Neuronal stem cell (in vitro differentiated cells): ENCODE measurements around the gene CRYGB.
A peak's percentile ranks its signal among the peaks of the same experiment; 100 is the strongest.

Experiments
- DNase-seq: peaks from one replicate; pipeline ENCODE4 v3.0.0-alpha.2; 2013; ENCODE audit warnings: low spot score
- H2AFZ ChIP-seq: one replicate; pipeline ENCODE4 v1.6.1; 2013; ENCODE audit warnings: mild to moderate bottlenecking, low read length, inconsistent platforms
- H2AK5ac ChIP-seq: 2 replicates; pipeline ENCODE4 v1.6.1; 2013; ENCODE audit warnings: low read depth, mild to moderate bottlenecking, inconsistent platforms, low read length, moderate library complexity, mixed read lengths
- H2BK120ac ChIP-seq: 2 replicates; pipeline ENCODE4 v1.6.1; 2013; ENCODE audit warnings: low read depth, mild to moderate bottlenecking, inconsistent platforms, low read length, moderate library complexity, mixed read lengths
- H2BK12ac ChIP-seq: one replicate; pipeline ENCODE4 v1.6.1; 2013; ENCODE audit warnings: low read length, inconsistent platforms
- H2BK15ac ChIP-seq: 2 replicates; pipeline ENCODE4 v1.6.1; 2013; ENCODE audit warnings: mild to moderate bottlenecking, low read length, inconsistent platforms, mixed read lengths
- H2BK5ac ChIP-seq: one replicate; pipeline ENCODE4 v1.6.1; 2013; ENCODE audit warnings: inconsistent platforms, mild to moderate bottlenecking, low read length, moderate library complexity
- H3K14ac ChIP-seq: one replicate; pipeline ENCODE4 v1.6.1; 2013; ENCODE audit warnings: low read length, inconsistent platforms
- H3K18ac ChIP-seq: 2 replicates; pipeline ENCODE4 v1.6.1; 2013; ENCODE audit warnings: low read length, inconsistent platforms
- H3K23ac ChIP-seq: 2 replicates; pipeline ENCODE4 v1.6.1; 2013; ENCODE audit warnings: low read depth, mild to moderate bottlenecking, mixed read lengths, low read length, inconsistent platforms; ENCODE audit not compliant: poor library complexity
- H3K27ac ChIP-seq: replicated peaks from 3 replicates; pipeline ENCODE4 v1.5.1; 2013; ENCODE audit warnings: low read length, inconsistent platforms
- H3K27me3 ChIP-seq, 3 experiments: 2 replicates each; pipeline ENCODE4 v1.6.1; 2013; ENCODE audit warnings: low read length in 3 of 3, mild to moderate bottlenecking in 2 of 3, inconsistent platforms in 1 of 3, low read depth in 1 of 3, mixed read lengths in 1 of 3, moderate library complexity in 1 of 3; ENCODE audit not compliant: control insufficient read depth in 3 of 3, insufficient read depth in 3 of 3
- H3K36me3 ChIP-seq, 2 donors: replicated peaks in 1 of 2; 2 replicates each; pipeline ENCODE4 v1.6.1; 2013; ENCODE audit warnings: low read length in 2 of 2; ENCODE audit not compliant: control insufficient read depth in 2 of 2, insufficient read depth in 2 of 2
- H3K4ac ChIP-seq: 2 replicates; pipeline ENCODE4 v1.6.1; 2013; ENCODE audit warnings: inconsistent platforms, mild to moderate bottlenecking, low read length, moderate library complexity
- H3K4me1 ChIP-seq, 2 donors: 1 replicate in 1 of 2; 2 replicates in 1 of 2; pipeline ENCODE4 v1.6.1; 2013; ENCODE audit warnings: low read length in 2 of 2, low read depth in 1 of 2; ENCODE audit not compliant: control insufficient read depth in 2 of 2, insufficient read depth in 1 of 2
- H3K4me2 ChIP-seq: one replicate; pipeline ENCODE4 v1.6.1; 2013; ENCODE audit warnings: mild to moderate bottlenecking, low read length, inconsistent platforms; ENCODE audit not compliant: insufficient read depth, poor library complexity, severe bottlenecking
- H3K4me3 ChIP-seq, 2 donors: 2 replicates each; pipeline ENCODE4 v1.5.1; 2013; ENCODE audit warnings: low read length in 2 of 2, mild to moderate bottlenecking in 2 of 2, inconsistent platforms in 1 of 2, moderate library complexity in 1 of 2
- H3K79me1 ChIP-seq: one replicate; pipeline ENCODE4 v1.6.1; 2013; ENCODE audit warnings: low read depth, mild to moderate bottlenecking, inconsistent platforms, low read length, moderate library complexity
- H3K9ac ChIP-seq: one replicate; pipeline ENCODE4 v1.6.1; 2013; ENCODE audit warnings: mild to moderate bottlenecking, low read depth, low read length, inconsistent platforms; ENCODE audit not compliant: poor library complexity
- H3K9me3 ChIP-seq, 2 donors: replicated peaks in 1 of 2; 2 replicates each; pipeline versions ENCODE3 to v1.6.1; 2013; ENCODE audit warnings: low read length in 2 of 2, mild to moderate bottlenecking in 2 of 2, inconsistent platforms in 1 of 2, low read depth in 1 of 2, mixed read lengths in 1 of 2, moderate library complexity in 1 of 2; ENCODE audit not compliant: control insufficient read depth in 2 of 2, insufficient read depth in 1 of 2
- H4K8ac ChIP-seq: one replicate; pipeline ENCODE4 v1.6.1; 2013; ENCODE audit warnings: low read depth, mild to moderate bottlenecking, inconsistent platforms, low read length, moderate library complexity
- H4K91ac ChIP-seq: one replicate; pipeline ENCODE4 v1.6.1; 2013; ENCODE audit warnings: low read length, low read depth, mild to moderate bottlenecking, inconsistent platforms; ENCODE audit not compliant: poor library complexity
- WGBS, 2 donors: extraction: QIAGEN DNeasy Blood & Tissue Kit; methylation state at CpG; one replicate each; pipeline ENCODE4 v1.1.7; 2013; ENCODE audit warnings: missing lambda C conversion rate in 2 of 2, mixed read lengths in 1 of 2; ENCODE audit not compliant: insufficient read length in 2 of 2, insufficient replicate concordance in 1 of 2; ENCODE audit errors: extremely low coverage in 2 of 2; 5-methylcytosine and 5-hydroxymethylcytosine counted together

The CRYGB gene

DNA sequence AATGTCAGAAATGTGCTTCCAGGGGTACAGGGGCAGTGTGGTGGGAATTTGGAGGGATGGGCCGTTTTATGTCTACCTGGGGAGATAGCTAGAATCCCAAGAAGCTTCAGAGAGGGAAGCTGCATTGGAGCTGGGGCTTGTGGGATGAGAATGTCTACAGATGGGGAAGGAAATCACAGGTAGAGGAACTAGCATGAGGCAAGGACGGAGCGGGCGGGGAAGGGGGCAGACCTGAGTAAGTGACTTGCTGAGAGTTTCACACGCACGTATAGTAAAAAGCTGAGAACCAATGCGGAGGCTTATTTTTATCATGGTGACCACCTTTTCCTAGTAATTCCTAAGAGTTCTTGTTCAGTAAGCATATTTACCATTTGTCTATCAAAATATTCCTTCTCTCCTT, 37.6 kb upstream of the CRYGB start:
- Histone ChIP-seq H3K79me1 (no peaks in the 10 kb centered on the region), H4K8ac (no peak overlapping the region), H4K91ac (no peak overlapping the region), H3K4ac (no peak overlapping the region), H3K27me3 (no peaks in the 10 kb centered on the region), H3K27ac (no peak overlapping the region), H2BK15ac (no peak overlapping the region), H3K4me3 (no peak overlapping the region), H3K9ac (no peak overlapping the region), H3K23ac (no peak overlapping the region), H2BK120ac (no peak overlapping the region), H3K14ac (no peak overlapping the region), H3K4me1 (peaks cover 7 to 29% of the 10 kb centered on the region in 2 donors), H2BK5ac (no peak overlapping the region), H2AFZ (peak overlapping the region; percentile 78), H3K4me2 (no peak overlapping the region), H2BK12ac (no peak overlapping the region), H2AK5ac (no peak overlapping the region), H3K36me3 (no peaks in the 10 kb centered on the region), H3K9me3 (no peaks in the 10 kb centered on the region), H3K18ac (no peak overlapping the region)
- DNase-seq: no peak
- WGBS, 2 donors: no CpG with 5 or more reads among the region's 7 CpGs

GRCh38 chr2:208182835-208183234, 36.9 kb upstream of the CRYGB start:
- DNase-seq: no peak
- no peak overlapping the region for H3K9ac ChIP-seq
- H3K4me3 ChIP-seq: no peak overlapping the region
- no peak overlapping the region for H3K18ac ChIP-seq
- H2BK5ac ChIP-seq: no peak overlapping the region
- H4K8ac ChIP-seq: no peak overlapping the region
- H2BK120ac ChIP-seq: no peak overlapping the region
- H3K14ac ChIP-seq: no peak overlapping the region
- H3K79me1 ChIP-seq: no peaks in the 10 kb centered on the region
- peaks cover 7 to 29% of the 10 kb centered on the region in 2 donors for H3K4me1 ChIP-seq
- H3K27ac ChIP-seq: no peak overlapping the region
- no peaks in the 10 kb centered on the region for H3K9me3 ChIP-seq
- H4K91ac ChIP-seq: no peak overlapping the region
- H3K36me3 ChIP-seq: no peaks in the 10 kb centered on the region
- H2BK12ac ChIP-seq: no peak overlapping the region
- no peak overlapping the region for H2BK15ac ChIP-seq
- H2AFZ ChIP-seq: peak overlapping the region; percentile 32
- H3K4me2 ChIP-seq: no peak overlapping the region
- no CpG with 5 or more reads among the region's 3 CpGs for WGBS, 2 donors
- H3K27me3 ChIP-seq: no peaks in the 10 kb centered on the region
- H3K4ac ChIP-seq: no peak overlapping the region
- H2AK5ac ChIP-seq: no peak overlapping the region
- no peak overlapping the region for H3K23ac ChIP-seq

DNA sequence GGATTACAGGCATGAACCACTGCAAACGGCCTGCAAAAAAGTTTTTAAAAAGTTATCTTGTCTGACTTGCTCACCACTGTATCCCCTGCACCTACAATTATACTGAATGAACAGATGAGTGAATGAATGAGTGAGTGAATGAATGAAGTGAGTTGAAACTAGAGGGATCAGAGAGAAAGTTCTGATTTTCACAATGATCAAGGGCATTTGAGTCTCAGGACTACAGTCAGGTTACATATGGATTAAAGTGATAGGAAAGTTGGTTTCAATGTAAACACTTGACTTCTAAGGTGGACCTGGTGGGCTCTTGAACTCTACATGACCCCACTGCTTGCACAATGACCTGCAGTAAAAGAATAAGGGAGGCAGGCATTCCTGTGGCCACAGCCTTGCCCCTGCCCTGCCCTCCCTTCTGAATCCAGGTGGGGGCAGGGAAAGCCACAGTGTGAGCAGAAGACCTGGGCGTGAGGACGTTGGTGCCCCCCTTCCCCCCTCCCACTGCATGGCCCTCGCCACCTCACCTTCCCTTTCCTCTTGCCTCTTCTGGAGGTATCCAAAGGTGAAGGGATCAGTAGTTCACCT, 33.2 kb upstream of the CRYGB start:
- Histone ChIP-seq H3K36me3 (no peaks in the 10 kb centered on the region), H2BK120ac (no peak overlapping the region), H2BK12ac (no peak overlapping the region), H3K79me1 (no peaks in the 10 kb centered on the region), H2BK15ac (no peak overlapping the region), H3K14ac (no peak overlapping the region), H2BK5ac (no peak overlapping the region), H4K8ac (no peak overlapping the region), H2AFZ (no peak overlapping the region), H3K9ac (no peak overlapping the region), H3K23ac (no peak overlapping the region), H4K91ac (no peak overlapping the region), H3K9me3 (no peaks in the 10 kb centered on the region), H3K18ac (peak overlapping the region; percentile 71), H3K4me1 (peaks cover 3 to 9% of the 10 kb centered on the region in 2 donors), H3K4ac (no peak overlapping the region), H3K4me2 (no peak overlapping the region), H2AK5ac (no peak overlapping the region), H3K27ac (no peak overlapping the region), H3K27me3 (no peaks in the 10 kb centered on the region), H3K4me3 (no peak overlapping the region)
- no peak for DNase-seq
- no CpG with 5 or more reads among the region's 4 CpGs for WGBS, 2 donors

GRCh38 chr2:208175840-208176153, 29.8 kb upstream of the CRYGB start:
- no peak overlapping the region for H3K18ac ChIP-seq
- H2BK12ac ChIP-seq: no peak overlapping the region
- H3K4me1 ChIP-seq: peaks cover 0 to 3% of the 10 kb centered on the region in 2 donors
- no peak overlapping the region for H4K91ac ChIP-seq
- H3K27ac ChIP-seq: no peak overlapping the region
- no peak overlapping the region for H3K4ac ChIP-seq
- no peak overlapping the region for H2BK15ac ChIP-seq
- DNase-seq: no peak
- no peak overlapping the region for H2BK5ac ChIP-seq
- no peaks in the 10 kb centered on the region for H3K79me1 ChIP-seq
- peak overlapping the region; percentile 82 for H2AFZ ChIP-seq
- H3K36me3 ChIP-seq: no peaks in the 10 kb centered on the region
- no peak overlapping the region for H4K8ac ChIP-seq
- H2AK5ac ChIP-seq: no peak overlapping the region
- no peak overlapping the region for H3K4me3 ChIP-seq
- H2BK120ac ChIP-seq: no peak overlapping the region
- no peaks in the 10 kb centered on the region for H3K9me3 ChIP-seq
- H3K23ac ChIP-seq: no peak overlapping the region
- H3K14ac ChIP-seq: no peak overlapping the region
- H3K9ac ChIP-seq: no peak overlapping the region
- no peaks in the 10 kb centered on the region for H3K27me3 ChIP-seq
- no CpG with 5 or more reads among the region's 6 CpGs for WGBS, 2 donors
- H3K4me2 ChIP-seq: no peak overlapping the region
